ENCODE measurements around the gene KIAA1549. TPM values are rescaled to one million over a fixed set of nuclear protein-coding genes. Genes with fewer than 3 reads are reported as not detected.

Gene KIAA1549
- total and polyA plus RNA-seq, 9 of the 15 experiments (the other 6 are each of a cell fraction or from before 2014, with no cell fraction given) = 0.01 to 0.29 (median 0.07) TPM

DNA sequence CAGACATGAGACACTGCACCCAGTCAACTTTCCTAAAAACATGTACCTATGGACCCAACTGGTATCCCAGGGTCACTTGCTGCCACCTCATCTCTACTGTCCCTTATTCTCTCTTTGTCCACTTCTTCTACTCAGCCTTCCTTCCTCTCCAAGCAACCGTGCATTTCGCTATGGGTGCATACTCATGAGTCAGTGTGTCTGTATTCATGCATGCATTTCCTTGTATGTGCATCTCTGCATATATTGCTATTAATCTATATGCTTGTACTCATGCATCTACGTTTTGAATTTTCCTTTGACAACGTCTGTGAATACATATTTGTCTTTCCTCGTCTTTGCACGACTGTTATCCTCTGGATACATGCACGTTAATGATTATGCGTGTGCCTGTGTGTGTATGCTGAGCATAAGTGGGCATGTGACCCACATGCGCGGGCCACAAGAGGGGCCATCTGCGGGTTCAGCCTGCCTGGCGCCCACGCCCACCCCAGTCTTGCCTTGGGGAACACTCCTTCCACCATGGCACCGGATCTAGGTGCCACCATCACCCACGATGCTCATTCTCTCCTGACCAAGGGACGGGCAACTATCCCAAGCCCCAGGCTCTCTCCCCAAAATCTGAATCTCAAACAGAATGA, 23.3 kb downstream of the KIAA1549 start:
- ChIA-PET CTCF (ENCODE audit: low intra/inter-chr PET ratio) (no interaction called here), POLR2A (interaction anchor here (1.0 kb wide), 1 partner anchor 10 kb away, joined by 3 read pairs; no protein-coding TSS in a partner anchor)
- no peak for ATAC-seq
- no peak overlapping the region for H3K27ac ChIP-seq (ENCODE audit: extremely low read depth, low read depth, low read length)
- no peaks in the 10 kb centered on the region for H3K4me1 ChIP-seq (replicated peaks in 1 of 2; ENCODE audit: control insufficient read depth in 2 of 2, insufficient read depth in 2 of 2, low read length in 2 of 2)
- H3K9ac ChIP-seq (ENCODE audit: insufficient read depth in 1 of 2, low read depth in 2 of 2, low read length in 2 of 2) = no peak overlapping the region
- no TSS peak for BruUV-seq (replicated peaks)
- no peak for TF ChIP-seq ZNF76 (CRISPR knock-in tag; IDR thresholded peaks at IDR 0.05; ENCODE audit: borderline replicate concordance)
- no peak for TF ChIP-seq SMAD2 (IDR thresholded peaks at IDR 0.05; ENCODE audit: low read depth, low read length)
- TF ChIP-seq ZNF143 (CRISPR knock-in tag; IDR thresholded peaks at IDR 0.05) = no peak
- TF ChIP-seq, protein P1, sequence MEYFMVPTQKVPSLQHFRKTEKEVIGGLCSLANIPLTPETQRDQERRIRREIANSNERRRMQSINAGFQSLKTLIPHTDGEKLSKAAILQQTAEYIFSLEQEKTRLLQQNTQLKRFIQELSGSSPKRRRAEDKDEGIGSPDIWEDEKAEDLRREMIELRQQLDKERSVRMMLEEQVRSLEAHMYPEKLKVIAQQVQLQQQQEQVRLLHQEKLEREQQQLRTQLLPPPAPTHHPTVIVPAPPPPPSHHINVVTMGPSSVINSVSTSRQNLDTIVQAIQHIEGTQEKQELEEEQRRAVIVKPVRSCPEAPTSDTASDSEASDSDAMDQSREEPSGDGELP (CRISPR knock-in tag; IDR thresholded peaks at IDR 0.05; ENCODE audit: borderline replicate concordance) = no peak
- no peak for TF ChIP-seq E2F1 (CRISPR knock-in tag; IDR thresholded peaks at IDR 0.05)
- no peak for TF ChIP-seq FOXJ3 (CRISPR knock-in tag; IDR thresholded peaks at IDR 0.05)
- TF ChIP-seq, protein P2, sequence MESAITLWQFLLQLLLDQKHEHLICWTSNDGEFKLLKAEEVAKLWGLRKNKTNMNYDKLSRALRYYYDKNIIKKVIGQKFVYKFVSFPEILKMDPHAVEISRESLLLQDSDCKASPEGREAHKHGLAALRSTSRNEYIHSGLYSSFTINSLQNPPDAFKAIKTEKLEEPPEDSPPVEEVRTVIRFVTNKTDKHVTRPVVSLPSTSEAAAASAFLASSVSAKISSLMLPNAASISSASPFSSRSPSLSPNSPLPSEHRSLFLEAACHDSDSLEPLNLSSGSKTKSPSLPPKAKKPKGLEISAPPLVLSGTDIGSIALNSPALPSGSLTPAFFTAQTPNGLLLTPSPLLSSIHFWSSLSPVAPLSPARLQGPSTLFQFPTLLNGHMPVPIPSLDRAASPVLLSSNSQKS (CRISPR knock-in tag; IDR thresholded peaks at IDR 0.05) = no peak
- TF ChIP-seq MED1 (CRISPR knock-in tag; IDR thresholded peaks at IDR 0.05; ENCODE audit: borderline replicate concordance) = no peak
- 6% methylated on average over 16 of the region's 16 CpGs for WGBS (ENCODE audit: insufficient coverage, low coverage, missing lambda C conversion rate)
- no peak for FAIRE-seq
- no peaks in the 10 kb centered on the region for H3K9me3 ChIP-seq (replicated peaks; ENCODE audit: control insufficient read depth, insufficient read depth, low read depth, low read length)
- H3K4me2 ChIP-seq (ENCODE audit: insufficient read depth, low read length) = no peak overlapping the region
- no peaks in the 10 kb centered on the region for H3K9me1 ChIP-seq (ENCODE audit: control insufficient read depth, insufficient read depth, low read length)
- H3K27me3 ChIP-seq (ENCODE audit: control insufficient read depth in 2 of 2, insufficient read depth in 2 of 2, low read length in 2 of 2) = peaks cover 46 to 62% of the 10 kb centered on the region in 2 experiments
- H2AFZ ChIP-seq (ENCODE audit: low read depth, low read length) = no peak overlapping the region
- no peaks in the 10 kb centered on the region for H3K79me2 ChIP-seq (ENCODE audit: control insufficient read depth, insufficient read depth, low read length)
- no peak overlapping the region for H3K4me3 ChIP-seq
- in situ Hi-C loops (cut with MboI) (no loop called here), intact Hi-C loops (cut with micrococcal nuclease) (no loop called here)
- no peak for DNase-seq (ENCODE audit: extremely low read depth in 1 of 4, low spot score in 3 of 4)
- H4K20me1 ChIP-seq (replicated peaks; ENCODE audit: control insufficient read depth, insufficient read depth, low read length) = 0 out of 2 replicates have a peak, but pooled peaks cover 4% of the 10 kb centered on the region
- H3K36me3 ChIP-seq (ENCODE audit: control insufficient read depth, insufficient read depth, low read length) = no peaks in the 10 kb centered on the region
